Lower leg skin (tissue), 4 donors: ENCODE measurements around the gene CCDC92. TPM values are rescaled to one million over a fixed set of nuclear protein-coding genes. Genes with fewer than 3 reads are reported as not detected.

Source experiments
- DNase-seq, 2 donors: peaks; one replicate each; pipeline ENCODE4 v3.0.0-alpha.2; 2019; ENCODE audit warnings: low spot score in 2 of 2
- H3K4me3 ChIP-seq: fragments of 200-600 bp; sonication (generic); 2 replicates; pipeline ENCODE4 v1.5.1; 2017; ENCODE audit warnings: mild to moderate bottlenecking, low read depth; ENCODE audit not compliant: poor library complexity, severe bottlenecking
- POLR2A ChIP-seq, 2 donors: fragments of 450-650 bp; IDR thresholded peaks; one replicate each; pipeline ENCODE4 v1.6.1; 2016 to 2017; ENCODE audit warnings: antibody characterized with exemption in 2 of 2, mild to moderate bottlenecking in 1 of 2, moderate library complexity in 1 of 2
- WGBS, 2 donors: methylation state at CpG; one replicate each; pipeline ENCODE4 v1.1.5; 2018; 5-methylcytosine and 5-hydroxymethylcytosine counted together
- intact Hi-C: fragments of 100-400 bp; cut with DNase I; formaldehyde crosslinking; loops from one replicate; pipeline ENCODE4 v1.15.0; 2023; ENCODE audit warnings: low total_unique reads
- total RNA-seq, 4 donors: library from RNA; depleted of rRNA; stranded (reverse); fragments of >200 nt; gene quantifications; one replicate each; pipeline ENCODE4 v1.1.0, GENCODE V29; 2016
- TF ChIP-seq, protein P1 (sequence below), 3 donors: fragments of 450-650 bp; IDR thresholded peaks; one replicate each; pipeline ENCODE4 v1.5.1; 2016; ENCODE audit warnings: antibody characterized with exemption in 3 of 3, mild to moderate bottlenecking in 3 of 3, moderate library complexity in 2 of 3

The CCDC92 gene
- total RNA-seq, 4 donors from 2014 or later: 6.7 to 11.9 (median 10.1) TPM

DNA sequence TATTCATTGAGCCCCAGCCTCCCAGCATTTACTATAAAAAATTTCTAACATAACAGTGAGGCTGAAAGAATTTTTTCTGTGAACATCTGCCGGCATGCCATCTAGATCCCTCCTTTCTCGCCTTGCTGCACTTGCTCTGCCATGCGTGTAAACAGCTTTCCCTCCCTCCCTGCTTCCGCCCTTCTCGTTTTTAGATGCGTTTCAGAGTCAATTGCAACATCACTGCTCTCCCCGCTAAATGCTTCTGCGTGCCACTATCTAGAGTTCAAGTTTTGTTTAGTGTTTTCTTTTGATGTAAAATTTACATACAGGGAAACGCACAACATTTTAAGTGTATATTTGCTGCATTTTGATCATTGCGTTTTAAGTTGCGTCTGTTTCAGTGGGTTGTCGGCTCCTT lies 83.6 kb downstream of the CCDC92 start:
- DNase-seq: no peak
- intact Hi-C loops: no loop called here
- no peak overlapping the region for H3K4me3 ChIP-seq
- no peak for TF ChIP-seq POLR2A (IDR thresholded peaks at IDR 0.05)
- TF ChIP-seq, protein P1, sequence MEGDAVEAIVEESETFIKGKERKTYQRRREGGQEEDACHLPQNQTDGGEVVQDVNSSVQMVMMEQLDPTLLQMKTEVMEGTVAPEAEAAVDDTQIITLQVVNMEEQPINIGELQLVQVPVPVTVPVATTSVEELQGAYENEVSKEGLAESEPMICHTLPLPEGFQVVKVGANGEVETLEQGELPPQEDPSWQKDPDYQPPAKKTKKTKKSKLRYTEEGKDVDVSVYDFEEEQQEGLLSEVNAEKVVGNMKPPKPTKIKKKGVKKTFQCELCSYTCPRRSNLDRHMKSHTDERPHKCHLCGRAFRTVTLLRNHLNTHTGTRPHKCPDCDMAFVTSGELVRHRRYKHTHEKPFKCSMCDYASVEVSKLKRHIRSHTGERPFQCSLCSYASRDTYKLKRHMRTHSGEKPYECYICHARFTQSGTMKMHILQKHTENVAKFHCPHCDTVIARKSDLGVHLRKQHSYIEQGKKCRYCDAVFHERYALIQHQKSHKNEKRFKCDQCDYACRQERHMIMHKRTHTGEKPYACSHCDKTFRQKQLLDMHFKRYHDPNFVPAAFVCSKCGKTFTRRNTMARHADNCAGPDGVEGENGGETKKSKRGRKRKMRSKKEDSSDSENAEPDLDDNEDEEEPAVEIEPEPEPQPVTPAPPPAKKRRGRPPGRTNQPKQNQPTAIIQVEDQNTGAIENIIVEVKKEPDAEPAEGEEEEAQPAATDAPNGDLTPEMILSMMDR (IDR thresholded peaks at IDR 0.05): no peak
- WGBS, 2 donors: 72 to 75% methylated on average over 12 of the region's 12 CpGs

- no peak for DNase-seq
- 35 to 51% methylated on average over 22 of the region's 22 CpGs for WGBS, 2 donors
- no peak overlapping the region for H3K4me3 ChIP-seq
- TF ChIP-seq, protein P1 (IDR thresholded peaks at IDR 0.05): no peak
- no peak for TF ChIP-seq POLR2A (IDR thresholded peaks at IDR 0.05)
- intact Hi-C loops: no loop called here
Observed at GRCh38 chr12:123886931-123887582, 85.6 kb downstream of the CCDC92 start.

GRCh38 chr12:123886258-123886657 lies 86.4 kb downstream of the CCDC92 start:
- WGBS, 2 donors: 77 to 78% methylated on average over 13 of the region's 13 CpGs
- no peak overlapping the region for H3K4me3 ChIP-seq
- intact Hi-C loops: no loop called here
- no peak for DNase-seq
- TF ChIP-seq POLR2A (IDR thresholded peaks at IDR 0.05): no peak
- TF ChIP-seq, protein P1 (IDR thresholded peaks at IDR 0.05): no peak

Other genes with a start within 250 kb of the CCDC92 start
- gene DNAH10, start 210.5 kb downstream of the CCDC92 start, total RNA-seq: under 1 TPM in 3 of 4 donors, not detected in 1; 0.02 to 0.27 (median 0.06) TPM
- gene ZNF664, start 384 bp upstream of the CCDC92 start, total RNA-seq: 10 to 100 TPM; 16.3 to 41.5 (median 25.7) TPM